ENCODE data around the gene VPS13C. TPM values are rescaled to one million over a fixed set of nuclear protein-coding genes. Genes with fewer than 3 reads are reported as not detected.
"Not testable (repeated sequence)": the region's sequence is repeated elsewhere in the genome, so short reads cannot be mapped to it uniquely, and the experiment has no call there.

The VPS13C gene
- polyA plus RNA-seq, 6 donors from 2014 or later, result 18.4 to 33.6 (median 23.4) TPM

- Mint-ChIP-seq H3K36me3 (no peaks in the 10 kb centered on the region), H3K9me3 (peaks cover 0 to 2% (median 0%) of the 10 kb centered on the region in 7 donors), H3K4me1 (peaks cover 39 to 74% (median 66%) of the 10 kb centered on the region in 3 donors), H3K27ac (peak overlapping the region in 3 of 6 donors; percentile 56 to 85 (median 67)), H3K27me3 (no peaks in the 10 kb centered on the region), H3K4me3 (peak overlapping the region in 1 of 8 donors; percentile 7)
- no peak for DNase-seq
- ATAC-seq (ENCODE audit: low read depth in 2 of 2), result no peak
Observed at GRCh38 chr15:62051166-62051565, 9.1 kb downstream of the VPS13C start.

- H3K4me3 Mint-ChIP-seq, result peak overlapping the region in 1 of 8 donors; percentile 2
- peaks cover 48 to 73% (median 66%) of the 10 kb centered on the region in 3 donors for H3K4me1 Mint-ChIP-seq
- H3K9me3 Mint-ChIP-seq, result peaks cover 0 to 2% (median 0%) of the 10 kb centered on the region in 7 donors
- H3K27me3 Mint-ChIP-seq, result no peaks in the 10 kb centered on the region
- ATAC-seq (ENCODE audit: low read depth in 2 of 2) (no peak), DNase-seq (no peak)
- no peaks in the 10 kb centered on the region for H3K36me3 Mint-ChIP-seq
- peak overlapping the region in 4 of 6 donors; percentile 6 to 57 (median 31) for H3K27ac Mint-ChIP-seq
Observed at GRCh38 chr15:62050115-62050514, 10.1 kb downstream of the VPS13C start.

GRCh38 chr15:62048254-62048653 is 12.0 kb downstream of the VPS13C start:
- DNase-seq; H3K36me3 Mint-ChIP-seq; H3K4me3 Mint-ChIP-seq; H3K9me3 Mint-ChIP-seq; ATAC-seq (ENCODE audit: low read depth in 2 of 2); H3K27me3 Mint-ChIP-seq: not testable (repeated sequence)
- Mint-ChIP-seq H3K4me1 (peaks cover 36 to 60% (median 48%) of the 10 kb centered on the region in 3 donors), H3K27ac (peak overlapping the region in 1 of 6 donors; percentile 89)

- H3K4me3 Mint-ChIP-seq, result peak overlapping the region in 7 of 8 donors; percentile 55 to 86 (median 70)
- peak; percentile 23 for DNase-seq
- ATAC-seq (ENCODE audit: low read depth in 2 of 2), result peak; percentile 77 to 84
- peaks cover 0 to 2% (median 0%) of the 10 kb centered on the region in 7 donors for H3K9me3 Mint-ChIP-seq
- H3K27me3 Mint-ChIP-seq, result no peaks in the 10 kb centered on the region
- no peaks in the 10 kb centered on the region for H3K36me3 Mint-ChIP-seq
- peak overlapping the region; percentile 8 to 91 (median 62) for H3K27ac Mint-ChIP-seq
- peaks cover 33 to 54% (median 44%) of the 10 kb centered on the region in 3 donors for H3K4me1 Mint-ChIP-seq
Observed at GRCh38 chr15:62047282-62047827, 12.9 kb downstream of the VPS13C start.

GRCh38 chr15:62046078-62046743 is 14.0 kb downstream of the VPS13C start:
- ATAC-seq (ENCODE audit: low read depth in 2 of 2) (peak; percentile 68 to 81), DNase-seq (no peak)
- H3K9me3 Mint-ChIP-seq, result peaks cover 0 to 2% (median 0%) of the 10 kb centered on the region in 7 donors
- peak overlapping the region in 6 of 8 donors; percentile 3 to 75 (median 46) for H3K4me3 Mint-ChIP-seq
- H3K4me1 Mint-ChIP-seq, result peaks cover 27 to 42% (median 37%) of the 10 kb centered on the region in 3 donors
- H3K36me3 Mint-ChIP-seq, result no peaks in the 10 kb centered on the region
- no peaks in the 10 kb centered on the region for H3K27me3 Mint-ChIP-seq
- peak overlapping the region; percentile 26 to 93 (median 60) for H3K27ac Mint-ChIP-seq

GRCh38 chr15:62035256-62035924 is 24.9 kb downstream of the VPS13C start:
- DNase-seq (no peak), ATAC-seq (ENCODE audit: low read depth in 2 of 2) (no peak)
- Mint-ChIP-seq H3K36me3 (peaks cover 19 to 23% of the 10 kb centered on the region in 2 donors), H3K4me1 (peaks cover 0 to 22% (median 3%) of the 10 kb centered on the region in 3 donors), H3K27ac (peak overlapping the region in 1 of 6 donors; percentile 48), H3K27me3 (no peaks in the 10 kb centered on the region), H3K9me3 (peaks cover 0 to 8% (median 0%) of the 10 kb centered on the region in 7 donors), H3K4me3 (no peak overlapping the region)

GRCh38 chr15:62027916-62028315 is 32.3 kb downstream of the VPS13C start:
- no peak for DNase-seq
- no peaks in the 10 kb centered on the region for H3K9me3 Mint-ChIP-seq
- H3K4me1 Mint-ChIP-seq, result peaks cover 12 to 26% (median 23%) of the 10 kb centered on the region in 3 donors
- no peaks in the 10 kb centered on the region for H3K27me3 Mint-ChIP-seq
- ATAC-seq (ENCODE audit: low read depth in 2 of 2), result no peak
- H3K27ac Mint-ChIP-seq, result peak overlapping the region in 3 of 6 donors; percentile 14 to 80 (median 80)
- H3K36me3 Mint-ChIP-seq, result peaks cover 0 to 14% of the 10 kb centered on the region in 2 donors
- peak overlapping the region in 2 of 8 donors; percentile 8 to 12 for H3K4me3 Mint-ChIP-seq

- peak overlapping the region in 3 of 8 donors; percentile 30 to 53 (median 41) for H3K4me3 Mint-ChIP-seq
- H3K4me1 Mint-ChIP-seq, result peaks cover 12 to 26% (median 23%) of the 10 kb centered on the region in 3 donors
- no peaks in the 10 kb centered on the region for H3K27me3 Mint-ChIP-seq
- ATAC-seq (ENCODE audit: low read depth in 2 of 2) (no peak), DNase-seq (no peak)
- no peaks in the 10 kb centered on the region for H3K9me3 Mint-ChIP-seq
- H3K36me3 Mint-ChIP-seq, result peaks cover 0 to 17% of the 10 kb centered on the region in 2 donors
- peak overlapping the region in 3 of 6 donors; percentile 14 to 80 (median 18) for H3K27ac Mint-ChIP-seq
Observed at GRCh38 chr15:62027263-62027565, 33.0 kb downstream of the VPS13C start.

GRCh38 chr15:62026487-62027262 is 33.6 kb downstream of the VPS13C start:
- peak overlapping the region in 4 of 8 donors; percentile 30 to 53 (median 36) for H3K4me3 Mint-ChIP-seq
- H3K9me3 Mint-ChIP-seq, result no peaks in the 10 kb centered on the region
- H3K4me1 Mint-ChIP-seq, result peaks cover 12 to 26% (median 23%) of the 10 kb centered on the region in 3 donors
- H3K27ac Mint-ChIP-seq, result peak overlapping the region in 3 of 6 donors; percentile 14 to 80 (median 18)
- ATAC-seq (ENCODE audit: low read depth in 2 of 2), result peak; percentile 90 to 96
- H3K27me3 Mint-ChIP-seq, result no peaks in the 10 kb centered on the region
- DNase-seq, result peak; percentile 9
- peaks cover 0 to 22% of the 10 kb centered on the region in 2 donors for H3K36me3 Mint-ChIP-seq

GRCh38 chr15:62021991-62022600 is 38.2 kb downstream of the VPS13C start:
- no peak overlapping the region for H3K4me3 Mint-ChIP-seq
- H3K36me3 Mint-ChIP-seq, result peaks cover 21 to 24% of the 10 kb centered on the region in 2 donors
- ATAC-seq (ENCODE audit: low read depth in 2 of 2), result no peak
- peaks cover under 1 to 15% (median 8%) of the 10 kb centered on the region in 3 donors for H3K4me1 Mint-ChIP-seq
- no peak for DNase-seq
- no peak overlapping the region for H3K27ac Mint-ChIP-seq
- H3K9me3 Mint-ChIP-seq, result peaks cover 0 to 5% (median 2%) of the 10 kb centered on the region in 7 donors
- no peaks in the 10 kb centered on the region for H3K27me3 Mint-ChIP-seq

GRCh38 chr15:62020576-62021160 is 39.6 kb downstream of the VPS13C start:
- ATAC-seq (ENCODE audit: low read depth in 2 of 2), result no peak

GRCh38 chr15:62005354-62005753 is 54.9 kb downstream of the VPS13C start:
- H3K36me3 Mint-ChIP-seq, result peaks cover 0 to 15% of the 10 kb centered on the region in 2 donors
- not testable (repeated sequence) for H3K9me3 Mint-ChIP-seq; H3K4me1 Mint-ChIP-seq; H3K27ac Mint-ChIP-seq; H3K27me3 Mint-ChIP-seq; DNase-seq; ATAC-seq (ENCODE audit: low read depth in 2 of 2); H3K4me3 Mint-ChIP-seq

More at GRCh38 chr15:62020576-62021160, 39.6 kb downstream of the VPS13C start:
- H3K4me1 Mint-ChIP-seq, result peaks cover 0 to 8% (median 7%) of the 10 kb centered on the region in 3 donors
- peaks cover 21 to 27% of the 10 kb centered on the region in 2 donors for H3K36me3 Mint-ChIP-seq
- no peaks in the 10 kb centered on the region for H3K27me3 Mint-ChIP-seq
- no peak overlapping the region for H3K4me3 Mint-ChIP-seq
- H3K9me3 Mint-ChIP-seq, result peaks cover 0 to 10% (median 6%) of the 10 kb centered on the region in 7 donors
- no peak for DNase-seq
- H3K27ac Mint-ChIP-seq, result no peak overlapping the region
